ENCODE measurements around the gene SNAI3.

GRCh38 chr16:88722784-88723506 is 36.6 kb upstream of the SNAI3 start:
- TF ChIP-seq CTCF (IDR thresholded peaks at IDR 0.05) (no peak), POLR2AphosphoS5 (IDR thresholded peaks at IDR 0.05) (no peak), POLR2A (IDR thresholded peaks at IDR 0.05) (no peak)

Data from gastroesophageal sphincter (tissue), 3 donors.